Activated T-cell treated with anti-CD3 and anti-CD28 coated beads, Interleukin-2, amount 50 U/mL, for 72 hours (primary cell): Measurements from ENCODE around the gene VIPR1. TPM values are rescaled to one million over a fixed set of nuclear protein-coding genes. Genes with fewer than 3 reads are reported as not detected.

ENCODE experiments used
- total RNA-seq, 2 donors: library from RNA; stranded (reverse); gene quantifications; one replicate each; pipeline ENCODE4 v1.2.3, GENCODE V29; 2022

The VIPR1 gene
- total RNA-seq, 2 donors from 2014 or later: 5.6 to 6.6 TPM

Other genes starting within 250 kb of the VIPR1 start
- gene CCK, start 236.5 kb upstream of the VIPR1 start, total RNA-seq: not detected
- gene LYZL4, start 92.0 kb upstream of the VIPR1 start, total RNA-seq: not detected
- 10 to 100 TPM; 60.6 to 66.4 TPM for gene SEC22C, start 79.3 kb downstream of the VIPR1 start, total RNA-seq
- gene SS18L2, start 88.2 kb downstream of the VIPR1 start, total RNA-seq: 10 to 100 TPM; 58.1 to 72.2 TPM
- 100 to 1,000 TPM; 109 to 111 TPM for gene NKTR, start 98.0 kb downstream of the VIPR1 start, total RNA-seq
- under 1 TPM; 0.55 to 0.69 TPM for gene ZBTB47, start 151.1 kb downstream of the VIPR1 start, total RNA-seq
- gene KLHL40, start 182.9 kb downstream of the VIPR1 start, total RNA-seq: not detected
- not detected for gene HHATL, start 200.2 kb downstream of the VIPR1 start, total RNA-seq